GM12878 (cell line): ENCODE results near the gene SPIB. TPM values are rescaled to one million over a fixed set of nuclear protein-coding genes. Genes with fewer than 3 reads are reported as not detected.
A peak's percentile ranks its signal among the peaks of the same experiment; 100 is the strongest.

Experiments used
- ATF7 ChIP-seq: fragments of 450-650 bp; IDR thresholded peaks from 2 replicates; pipeline ENCODE4 v1.6.1; 2016; ENCODE audit warnings: low read depth, mild to moderate bottlenecking
- BCL3 ChIP-seq: IDR thresholded peaks from 2 replicates; pipeline ENCODE4 v1.6.1; 2011; ENCODE audit warnings: borderline replicate concordance, low read depth, mild to moderate bottlenecking, moderate library complexity, low read length; ENCODE audit not compliant: insufficient read depth, poor library complexity, severe bottlenecking
- CBX5 ChIP-seq: sonication (generic); IDR thresholded peaks from 2 replicates; pipeline ENCODE4 v1.6.1; 2016; ENCODE audit warnings: low read depth, moderate library complexity, mild to moderate bottlenecking, inconsistent platforms
- EP300 ChIP-seq, 2 experiments: fragments of 150-350 bp in 1 of 2; IDR thresholded peaks; 2 replicates each; pipeline ENCODE4 v1.6.1; 2011 to 2012; ENCODE audit warnings: low read depth in 2 of 2, low read length in 2 of 2, borderline replicate concordance in 1 of 2, improper control_type of control experiment in 1 of 2, inconsistent platforms in 1 of 2; ENCODE audit not compliant: control insufficient read depth in 1 of 2
- ETV6 ChIP-seq, 2 experiments: fragments of 450-650 bp in 1 of 2; IDR thresholded peaks in 1 of 2; conservative IDR thresholded peaks in 1 of 2; 2 replicates each; pipeline ENCODE4 v1.6.1; 2014; ENCODE audit warnings: antibody characterized with exemption in 1 of 2, borderline replicate concordance in 1 of 2, low read depth in 1 of 2, mild to moderate bottlenecking in 1 of 2, moderate library complexity in 1 of 2
- GATAD2B ChIP-seq: fragments of 450-650 bp; conservative IDR thresholded peaks from 2 replicates; pipeline ENCODE4 v1.6.1; 2017; ENCODE audit warnings: low read depth, mild to moderate bottlenecking, moderate library complexity
- JUND ChIP-seq: IDR thresholded peaks from 2 replicates; pipeline ENCODE4 v1.6.1; 2012; ENCODE audit warnings: low read depth, mild to moderate bottlenecking, low read length, improper control_type of control experiment, moderate library complexity
- KDM1A ChIP-seq: fragments of 200-600 bp; sonication (generic); IDR thresholded peaks from 2 replicates; pipeline ENCODE4 v1.6.1; 2016; ENCODE audit warnings: borderline replicate concordance
- PML ChIP-seq: IDR thresholded peaks from 2 replicates; pipeline ENCODE4 v1.6.1; 2012; ENCODE audit warnings: low read length, inconsistent platforms
- PRDM15 ChIP-seq: fragments of 450-650 bp; formaldehyde crosslinking; IDR thresholded peaks from 2 replicates; pipeline ENCODE4 v1.4.0; 2020; ENCODE audit warnings: mild to moderate bottlenecking, moderate library complexity
- RCOR1 ChIP-seq: conservative IDR thresholded peaks from 2 replicates; pipeline ENCODE4 v1.6.1; 2012; ENCODE audit warnings: low read depth, low read length, improper control_type of control experiment
- SMAD1 ChIP-seq: fragments of 450-650 bp; IDR thresholded peaks from 2 replicates; pipeline ENCODE4 v1.6.1; 2018; ENCODE audit warnings: mild to moderate bottlenecking, low read depth; ENCODE audit not compliant: partially characterized antibody
- SP1 ChIP-seq: IDR thresholded peaks from one replicate; pipeline ENCODE4 v1.6.1; 2011; ENCODE audit warnings: low read depth, low read length
- YBX1 ChIP-seq: fragments of 450-650 bp; IDR thresholded peaks from 2 replicates; pipeline ENCODE4 v1.6.1; 2016; ENCODE audit warnings: antibody characterized with exemption
- ZNF24 ChIP-seq: fragments of 450-650 bp; IDR thresholded peaks from 2 replicates; pipeline ENCODE4 v1.6.1; 2017; ENCODE audit warnings: antibody characterized with exemption, mild to moderate bottlenecking
- polyA plus RNA-seq, 11 experiments: library from polyadenylated mRNA; depleted of rRNA in 4 of 11; unstranded in 6 of 11; stranded (reverse) in 5 of 11; fragments of >200 nt; fragmentation: Nextera tagmentation in 4 of 11; fragmentation: Illumina TruSeq in 1 of 11; extraction: Ambion mirVana in 4 of 11; extraction: Trizol in 1 of 11; gene quantifications; 1 replicate in 1 of 11; 2 replicates in 10 of 11; pipeline versions ENCODE4 v1.2.1 to v1.2.3, GENCODE V29; 2011 to 2016; ENCODE audit warnings: inconsistent platforms in 2 of 11, missing spikeins in 2 of 11, low read depth in 1 of 11
- total RNA-seq, 4 experiments: library from RNA; depleted of rRNA in 3 of 4; stranded (reverse); fragments of >200 nt in 3 of 4; fragmentation: Illumina TruSeq in 1 of 4; extraction: Trizol in 1 of 4; gene quantifications; 2 replicates each; pipeline versions ENCODE4 v1.2.1 to v1.2.3, GENCODE V29; 2013 to 2021
- TF ChIP-seq, protein P1 (sequence below): fragments of 450-650 bp; IDR thresholded peaks from 2 replicates; pipeline ENCODE4 v1.6.1; 2017; ENCODE audit warnings: mild to moderate bottlenecking, moderate library complexity
- TF ChIP-seq, protein P2 (sequence below), 3 experiments: IDR thresholded peaks in 2 of 3; conservative IDR thresholded peaks in 1 of 3; 2 replicates each; pipeline ENCODE4 v1.5.1; 2011; ENCODE audit warnings: low read depth in 3 of 3, low read length in 3 of 3, mild to moderate bottlenecking in 3 of 3, control low read depth in 2 of 3, moderate library complexity in 2 of 3, inconsistent platforms in 1 of 3, mixed read lengths in 1 of 3; ENCODE audit not compliant: control insufficient read depth in 2 of 3, insufficient read depth in 1 of 3; ENCODE audit errors: extremely low read depth in 1 of 3

The SPIB gene
- total and polyA plus RNA-seq, 10 of the 15 experiments (the other 5 are each of a cell fraction or from before 2014, with no cell fraction given), result 3.5 to 123 (median 56.0) TPM

GRCh38 chr19:50418176-50419021 is at the start of gene SPIB (continued):
- TF ChIP-seq PRDM15, result no peak
- TF ChIP-seq, protein P1, sequence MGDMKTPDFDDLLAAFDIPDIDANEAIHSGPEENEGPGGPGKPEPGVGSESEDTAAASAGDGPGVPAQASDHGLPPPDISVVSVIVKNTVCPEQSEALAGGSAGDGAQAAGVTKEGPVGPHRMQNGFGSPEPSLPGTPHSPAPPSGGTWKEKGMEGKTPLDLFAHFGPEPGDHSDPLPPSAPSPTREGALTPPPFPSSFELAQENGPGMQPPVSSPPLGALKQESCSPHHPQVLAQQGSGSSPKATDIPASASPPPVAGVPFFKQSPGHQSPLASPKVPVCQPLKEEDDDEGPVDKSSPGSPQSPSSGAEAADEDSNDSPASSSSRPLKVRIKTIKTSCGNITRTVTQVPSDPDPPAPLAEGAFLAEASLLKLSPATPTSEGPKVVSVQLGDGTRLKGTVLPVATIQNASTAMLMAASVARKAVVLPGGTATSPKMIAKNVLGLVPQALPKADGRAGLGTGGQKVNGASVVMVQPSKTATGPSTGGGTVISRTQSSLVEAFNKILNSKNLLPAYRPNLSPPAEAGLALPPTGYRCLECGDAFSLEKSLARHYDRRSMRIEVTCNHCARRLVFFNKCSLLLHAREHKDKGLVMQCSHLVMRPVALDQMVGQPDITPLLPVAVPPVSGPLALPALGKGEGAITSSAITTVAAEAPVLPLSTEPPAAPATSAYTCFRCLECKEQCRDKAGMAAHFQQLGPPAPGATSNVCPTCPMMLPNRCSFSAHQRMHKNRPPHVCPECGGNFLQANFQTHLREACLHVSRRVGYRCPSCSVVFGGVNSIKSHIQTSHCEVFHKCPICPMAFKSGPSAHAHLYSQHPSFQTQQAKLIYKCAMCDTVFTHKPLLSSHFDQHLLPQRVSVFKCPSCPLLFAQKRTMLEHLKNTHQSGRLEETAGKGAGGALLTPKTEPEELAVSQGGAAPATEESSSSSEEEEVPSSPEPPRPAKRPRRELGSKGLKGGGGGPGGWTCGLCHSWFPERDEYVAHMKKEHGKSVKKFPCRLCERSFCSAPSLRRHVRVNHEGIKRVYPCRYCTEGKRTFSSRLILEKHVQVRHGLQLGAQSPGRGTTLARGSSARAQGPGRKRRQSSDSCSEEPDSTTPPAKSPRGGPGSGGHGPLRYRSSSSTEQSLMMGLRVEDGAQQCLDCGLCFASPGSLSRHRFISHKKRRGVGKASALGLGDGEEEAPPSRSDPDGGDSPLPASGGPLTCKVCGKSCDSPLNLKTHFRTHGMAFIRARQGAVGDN, result peak; percentile 87
- peak; percentile 80 for TF ChIP-seq BCL3
- TF ChIP-seq EP300 (IDR thresholded peaks at IDR 0.05; ENCODE audit: borderline replicate concordance in 1 of 2, control insufficient read depth in 1 of 2, low read depth in 2 of 2, low read length in 2 of 2), result peak in 1 of 2 experiments; percentile 7; a peak in 1 of 4 replicates
- peak; percentile 59; the same call in 1 of the 2 replicates for TF ChIP-seq GATAD2B
- TF ChIP-seq SMAD1, result peak; percentile 22
- no peak for TF ChIP-seq CBX5
- no peak for TF ChIP-seq RCOR1
- peak; percentile 23 for TF ChIP-seq SP1
- no peak for TF ChIP-seq KDM1A
- peak; percentile 58 for TF ChIP-seq ATF7
- TF ChIP-seq ZNF24, result 0 out of 2 replicates have a peak, but pooled peaks have one; percentile 13
- TF ChIP-seq, protein P2, sequence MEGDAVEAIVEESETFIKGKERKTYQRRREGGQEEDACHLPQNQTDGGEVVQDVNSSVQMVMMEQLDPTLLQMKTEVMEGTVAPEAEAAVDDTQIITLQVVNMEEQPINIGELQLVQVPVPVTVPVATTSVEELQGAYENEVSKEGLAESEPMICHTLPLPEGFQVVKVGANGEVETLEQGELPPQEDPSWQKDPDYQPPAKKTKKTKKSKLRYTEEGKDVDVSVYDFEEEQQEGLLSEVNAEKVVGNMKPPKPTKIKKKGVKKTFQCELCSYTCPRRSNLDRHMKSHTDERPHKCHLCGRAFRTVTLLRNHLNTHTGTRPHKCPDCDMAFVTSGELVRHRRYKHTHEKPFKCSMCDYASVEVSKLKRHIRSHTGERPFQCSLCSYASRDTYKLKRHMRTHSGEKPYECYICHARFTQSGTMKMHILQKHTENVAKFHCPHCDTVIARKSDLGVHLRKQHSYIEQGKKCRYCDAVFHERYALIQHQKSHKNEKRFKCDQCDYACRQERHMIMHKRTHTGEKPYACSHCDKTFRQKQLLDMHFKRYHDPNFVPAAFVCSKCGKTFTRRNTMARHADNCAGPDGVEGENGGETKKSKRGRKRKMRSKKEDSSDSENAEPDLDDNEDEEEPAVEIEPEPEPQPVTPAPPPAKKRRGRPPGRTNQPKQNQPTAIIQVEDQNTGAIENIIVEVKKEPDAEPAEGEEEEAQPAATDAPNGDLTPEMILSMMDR (IDR thresholded peaks at IDR 0.05 in 2 of 3, conservative IDR thresholded peaks at IDR 0.05 in 1 of 3; ENCODE audit: control insufficient read depth in 2 of 3, extremely low read depth in 1 of 3, insufficient read depth in 1 of 3, low read depth in 3 of 3, low read length in 3 of 3), result no peak
- TF ChIP-seq PML, result peak; percentile 47; the same call in 1 of the 2 replicates
- TF ChIP-seq YBX1, result no peak
- TF ChIP-seq JUND, result no peak
- TF ChIP-seq ETV6 (conservative IDR thresholded peaks at IDR 0.05 in 1 of 2, IDR thresholded peaks at IDR 0.05 in 1 of 2; ENCODE audit: borderline replicate concordance in 1 of 2, low read depth in 1 of 2), result no peak
